HG02981 (cell line): ENCODE results near the gene WASF2.

Source experiments
- ATAC-seq: cut with Tn5 transposase; IDR thresholded peaks from one replicate; pipeline ENCODE4 v1.9.1; 2021; ENCODE audit warnings: mild to moderate bottlenecking, moderate library complexity; ENCODE audit not compliant: unreplicated experiment

The WASF2 gene

DNA sequence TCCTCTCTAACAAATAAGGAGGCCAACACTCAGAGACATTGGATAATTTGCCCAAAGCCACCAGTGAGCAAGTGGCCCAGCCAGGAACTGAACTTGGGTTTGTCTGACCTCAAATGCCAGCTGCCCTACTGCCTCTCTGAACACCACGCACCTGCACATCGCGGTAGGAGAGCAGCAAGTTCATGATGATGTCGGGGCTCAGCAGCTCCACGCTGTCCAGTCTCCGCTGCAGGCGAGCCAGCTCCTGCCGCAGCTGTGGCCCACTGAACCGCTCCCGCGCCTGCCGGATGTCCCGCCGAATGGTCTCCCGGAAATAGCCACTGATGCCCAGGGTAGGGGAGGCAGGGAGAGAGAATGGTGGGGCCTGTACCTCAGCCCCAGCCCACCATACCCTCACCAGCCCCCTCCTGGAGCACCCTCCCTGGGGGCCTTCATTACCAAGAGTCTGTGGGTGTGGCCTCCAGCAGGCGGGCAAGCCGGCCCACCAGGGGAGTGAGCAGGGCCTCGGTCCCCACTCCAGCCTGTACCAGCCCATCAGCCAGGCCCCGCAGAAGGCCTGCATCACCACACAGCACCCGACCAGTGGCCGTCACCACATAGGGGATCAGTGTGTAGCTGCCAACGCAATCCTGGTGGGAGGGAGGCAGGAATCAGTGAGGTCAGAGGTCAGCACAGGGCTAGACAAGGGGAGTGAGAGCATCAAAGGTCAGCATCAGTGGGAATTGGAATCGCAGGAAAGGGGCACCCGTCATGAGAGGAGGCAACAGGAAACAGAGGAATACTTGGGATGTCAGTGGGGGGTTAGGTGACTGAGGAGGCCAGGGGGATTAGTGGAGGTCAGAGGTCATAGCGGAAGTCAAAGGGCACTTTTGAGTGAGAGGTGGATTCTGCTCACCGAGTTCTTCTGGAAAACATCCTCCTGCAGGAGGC, 125.9 kb downstream of the WASF2 start:
- ATAC-seq = no peak

DNA sequence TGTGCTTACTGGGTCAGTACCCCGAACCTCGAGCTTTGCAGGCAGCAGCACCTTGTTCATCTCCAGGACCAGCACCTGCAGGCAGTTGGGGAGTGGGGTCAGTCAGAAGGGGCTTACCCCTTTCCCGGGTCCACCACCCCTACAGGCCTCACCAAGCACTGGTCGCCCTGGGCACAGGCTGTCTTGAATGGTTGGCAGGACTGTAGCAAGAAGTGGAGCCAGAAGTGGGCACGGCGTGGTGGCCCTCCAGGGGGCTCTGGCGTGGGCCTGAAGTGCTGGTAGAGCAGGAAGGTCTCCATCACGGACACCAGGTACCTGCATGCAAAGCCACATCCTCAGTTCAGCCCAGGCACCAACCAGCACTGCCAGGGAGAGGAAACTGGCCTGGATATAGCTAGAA, 128.4 kb downstream of the WASF2 start:
- no peak for ATAC-seq

DNA sequence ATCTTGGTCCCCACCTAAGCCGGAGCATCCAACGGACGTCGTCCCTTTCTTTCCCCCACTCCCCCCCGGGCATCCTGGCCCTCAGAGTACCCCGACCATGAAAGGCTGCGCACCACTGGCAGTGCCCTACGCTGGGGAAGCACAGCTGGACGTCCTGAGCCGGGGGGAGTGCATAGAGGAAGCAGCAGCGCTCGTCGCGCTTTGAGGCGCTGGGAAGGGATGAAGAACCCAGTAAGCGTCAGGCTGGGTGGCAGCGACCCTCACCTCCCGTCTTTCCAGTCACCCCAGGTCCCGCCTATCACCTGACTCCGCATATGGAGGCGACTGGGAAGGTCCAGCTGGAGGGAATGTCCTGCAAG, 128.9 kb downstream of the WASF2 start:
- no peak for ATAC-seq

DNA sequence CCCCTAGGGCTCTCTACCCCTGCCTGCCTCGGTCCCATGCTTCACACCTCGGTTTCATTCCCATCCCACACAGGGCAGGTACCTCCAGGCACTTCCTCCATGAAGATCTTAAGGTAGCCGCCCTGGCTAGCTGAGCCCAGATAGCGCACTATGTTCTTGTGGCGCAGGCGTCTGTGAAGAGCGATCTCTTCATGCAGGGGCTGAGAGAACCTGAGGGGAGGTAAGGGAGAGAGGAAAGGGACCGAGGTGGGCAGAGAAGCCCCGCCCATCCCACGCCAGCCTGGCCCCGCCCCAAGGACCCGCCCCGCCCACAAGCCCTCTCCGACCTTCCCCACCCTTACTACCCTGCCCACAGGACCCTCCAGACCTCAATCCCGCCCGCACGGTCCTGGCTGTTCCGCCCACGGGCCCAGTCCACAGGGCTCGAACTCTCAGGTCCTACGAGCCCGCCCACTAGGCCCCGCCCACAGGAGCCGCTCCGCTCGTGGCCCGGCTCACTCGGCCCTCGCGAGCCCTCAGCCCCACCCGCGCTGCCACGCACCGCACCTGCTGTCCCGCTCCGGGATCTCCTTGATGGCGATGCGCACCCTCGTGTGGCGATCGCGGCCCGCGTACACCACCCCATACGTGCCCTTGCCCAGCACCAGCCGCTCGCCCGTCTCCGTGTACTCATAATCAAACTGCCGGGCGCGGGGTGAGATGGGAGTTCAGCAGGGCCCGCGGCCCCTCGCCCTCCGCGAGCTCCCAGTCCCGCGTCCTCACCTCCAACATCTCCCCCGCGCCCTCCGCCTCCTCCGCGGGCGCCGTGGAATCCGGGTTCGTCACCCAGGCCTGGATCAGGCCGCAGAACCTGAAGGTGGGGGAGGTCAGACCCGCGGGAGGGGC, 129.6 kb downstream of the WASF2 start:
- no peak for ATAC-seq

DNA sequence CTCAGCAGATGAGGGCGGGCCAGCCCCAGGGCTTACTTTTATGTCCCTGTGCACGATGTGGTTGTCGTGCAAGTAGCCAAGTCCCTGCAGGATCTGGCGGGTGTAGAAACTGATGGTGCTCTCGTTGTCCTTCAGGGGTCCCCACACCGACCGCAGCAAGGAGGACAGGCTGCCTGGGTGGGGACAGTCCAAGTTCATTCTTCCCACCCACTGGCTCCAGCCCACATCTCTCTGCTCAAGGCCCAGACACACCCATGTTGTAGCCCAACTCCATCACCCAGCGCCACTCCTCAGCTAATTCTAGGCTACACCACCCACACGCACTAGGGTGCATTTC, 130.2 kb downstream of the WASF2 start:
- no peak for ATAC-seq

DNA sequence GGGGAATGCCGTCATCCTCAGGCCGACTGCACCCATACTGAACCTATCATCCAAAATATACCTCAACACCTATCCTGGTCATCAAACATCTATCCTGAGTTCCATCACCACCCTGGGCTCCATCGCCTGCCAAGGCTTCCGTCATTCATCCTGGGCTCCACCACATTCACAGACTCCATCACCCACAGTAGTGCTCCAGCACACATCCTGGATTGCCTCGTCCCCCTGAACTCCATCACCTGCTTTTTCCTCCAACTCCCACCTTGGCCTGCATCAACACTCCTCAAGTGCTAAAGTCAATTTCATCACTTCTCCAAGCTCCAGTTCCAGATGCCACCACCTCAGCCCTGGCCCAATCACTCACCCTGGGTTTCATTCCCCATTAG, 131.0 kb downstream of the WASF2 start:
- ATAC-seq = no peak

DNA sequence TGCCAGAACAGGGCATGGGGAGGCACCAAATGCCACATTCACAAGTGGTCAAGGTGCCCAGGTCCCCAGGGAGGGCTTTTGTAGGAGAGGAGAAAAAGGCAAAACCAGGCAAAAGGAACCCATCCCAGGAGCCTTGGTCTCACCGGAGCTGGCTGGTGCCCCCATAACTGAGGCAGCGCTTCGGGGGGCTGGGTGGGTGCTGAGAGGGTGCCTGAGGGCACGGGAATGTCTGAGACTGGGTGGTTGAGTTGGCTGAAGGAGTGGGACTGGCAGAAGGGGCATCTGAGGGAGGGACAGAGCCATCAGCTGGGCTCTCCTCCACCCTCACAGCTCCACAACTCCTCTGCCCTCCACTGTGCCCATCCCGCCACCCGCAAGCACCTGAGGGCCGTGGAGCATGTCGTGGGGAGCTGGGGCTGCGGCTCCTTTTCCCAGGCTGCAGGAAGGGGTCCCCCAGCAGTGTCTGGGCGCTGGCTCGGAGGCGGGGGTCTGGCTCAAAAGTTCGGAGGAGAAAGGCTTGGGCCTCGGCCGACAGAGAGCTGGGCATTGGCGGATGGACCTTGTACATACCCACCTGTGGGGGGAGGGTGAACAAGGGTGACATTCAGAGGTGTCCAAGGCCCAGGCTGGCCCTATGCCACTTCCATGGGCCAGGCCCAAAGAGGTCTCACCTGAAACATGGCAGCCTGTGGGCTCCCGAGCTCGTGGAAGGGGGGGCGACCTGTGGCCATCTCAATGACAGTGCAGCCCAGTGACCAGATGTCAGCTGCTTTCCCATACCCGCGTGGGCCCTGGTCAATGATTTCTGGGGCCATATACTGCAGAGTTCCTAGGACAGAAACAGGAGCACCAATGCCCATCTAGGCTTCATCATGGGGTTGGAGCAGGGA, 131.7 kb downstream of the WASF2 start:
- no peak for ATAC-seq

DNA sequence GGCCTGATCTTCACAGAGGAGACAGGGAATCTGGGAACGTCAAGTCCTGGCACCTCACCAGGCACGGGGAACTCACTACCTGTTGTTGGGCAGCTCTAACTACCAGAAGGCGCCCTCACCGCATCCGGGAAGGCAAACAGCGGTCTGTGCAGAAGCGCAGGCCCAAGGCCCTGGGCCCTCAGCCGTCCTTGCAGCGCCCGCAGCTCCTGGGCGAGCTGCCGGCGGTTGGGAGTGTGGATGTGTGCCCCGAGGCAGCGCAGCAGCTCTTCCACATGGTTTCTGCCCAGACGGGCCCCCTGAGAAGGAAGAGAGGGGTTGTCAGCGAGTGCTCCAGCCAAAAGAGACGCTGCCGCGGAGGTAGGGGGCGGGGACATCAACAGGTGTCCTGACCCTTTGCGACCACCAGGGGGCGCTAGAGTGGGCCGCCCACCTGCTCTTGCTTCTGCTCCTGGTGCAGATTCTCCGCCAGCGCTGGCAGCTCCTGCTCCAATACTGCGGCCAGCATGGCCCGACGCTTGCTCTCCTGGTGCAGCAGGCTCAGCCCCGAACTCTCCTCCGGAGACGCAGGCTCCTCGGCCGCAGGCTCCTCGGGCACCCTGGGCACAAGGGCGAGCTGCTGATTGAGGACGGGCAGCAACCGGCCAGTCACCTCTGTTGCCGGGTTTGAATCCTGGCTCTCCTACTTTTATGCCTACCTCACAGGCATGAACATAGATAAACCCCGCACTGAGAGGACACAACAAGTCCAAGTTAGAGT, 132.5 kb downstream of the WASF2 start:
- ATAC-seq = peak; percentile 51

DNA sequence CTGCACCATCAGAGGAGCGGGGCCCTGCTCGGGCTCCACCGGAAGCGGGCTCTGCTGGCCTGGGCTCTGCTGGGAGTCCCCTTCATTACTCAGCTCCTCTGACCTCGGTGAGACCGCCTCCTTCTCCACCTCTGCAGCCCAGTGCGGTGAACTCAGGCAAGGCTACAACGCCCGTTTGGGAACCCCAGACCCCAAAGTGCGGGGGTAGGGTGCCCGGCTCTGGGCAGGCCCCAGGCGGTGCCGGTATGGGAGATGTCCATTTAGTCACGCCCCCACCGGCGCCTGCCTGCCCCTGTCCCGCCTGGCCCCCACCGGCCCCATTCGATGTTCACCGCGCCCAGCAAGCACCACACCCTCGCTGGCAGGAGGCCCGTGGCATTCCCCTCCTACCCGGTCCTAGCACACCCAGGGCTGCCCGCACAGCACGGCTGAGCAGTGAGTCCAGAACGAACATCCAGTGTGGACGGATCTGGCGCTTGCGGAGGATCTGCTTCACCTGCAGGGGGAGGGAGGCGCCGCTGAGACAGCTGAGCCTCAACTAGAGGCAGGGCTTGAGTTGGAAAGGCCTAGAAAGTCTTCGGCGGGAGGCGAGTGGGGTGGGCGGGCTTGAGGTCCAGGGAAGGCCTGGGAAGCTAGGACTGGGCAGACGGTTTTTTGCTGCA, 133.2 kb downstream of the WASF2 start:
- no peak for ATAC-seq

DNA sequence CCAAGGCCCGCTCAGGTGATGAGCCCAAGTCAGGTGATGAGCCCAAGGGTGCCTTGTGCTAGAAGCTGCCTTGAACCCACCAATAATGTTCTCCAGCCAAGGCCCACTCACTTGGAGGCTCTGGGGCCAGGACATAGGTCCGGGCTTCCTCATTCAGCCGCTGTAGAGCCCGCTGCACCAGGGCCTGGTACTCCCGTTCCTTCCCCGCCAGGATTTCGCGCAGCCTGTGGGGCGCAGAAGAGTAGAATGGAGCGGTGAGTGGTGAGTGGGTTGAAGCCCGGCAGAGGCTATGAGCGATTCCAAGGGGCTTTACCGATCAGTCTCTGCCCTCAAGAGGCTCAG, 133.7 kb downstream of the WASF2 start:
- no peak for ATAC-seq

DNA sequence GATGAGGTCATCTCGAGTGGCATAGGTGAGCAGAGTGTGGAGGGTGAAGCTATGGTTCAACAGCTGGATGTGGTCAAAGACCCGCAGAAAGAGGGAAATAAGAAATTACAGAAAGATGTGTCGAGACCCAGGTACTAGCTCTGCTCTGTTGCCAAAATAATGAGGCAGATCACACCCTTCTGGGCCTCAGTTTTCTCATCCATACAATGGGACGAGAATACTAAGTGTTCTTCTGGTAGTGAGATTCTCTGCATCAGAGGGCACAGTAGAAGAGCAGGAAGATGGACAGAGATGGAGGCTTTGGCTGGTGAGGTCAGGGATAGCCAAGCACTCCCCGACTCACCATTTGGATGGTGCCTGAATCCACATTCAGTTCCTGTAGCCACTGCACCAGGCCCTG, 134.3 kb downstream of the WASF2 start:
- ATAC-seq = no peak
